ENCODE data around the gene TMEM97.
A peak's percentile ranks its signal among the peaks of the same experiment; 100 is the strongest.
"Not testable (repeated sequence)": the region's sequence is repeated elsewhere in the genome, so short reads cannot be mapped to it uniquely, and the experiment has no call there.

The TMEM97 gene

GRCh38 chr17:28318759-28319597 lies at the start of gene TMEM97:
TMEM97 (plus strand) TSS chr17:28319200; CDS start chr17:28319240, 40 bp downstream.
- Histone ChIP-seq H3K9ac (ENCODE audit: low read depth, low read length) (peak within 1 kb of the TSS; percentile 79), H3K36me3 (ENCODE audit: control insufficient read depth, insufficient read depth, low read length) (peaks cover 17% of the 10 kb centered on the region), H3K4me1 (ENCODE audit: control insufficient read depth, insufficient read depth, low read length) (peaks cover 28% of the 10 kb centered on the region), H3K4me3 (ENCODE audit: low read depth, low read length) (peak within 1 kb of the TSS; percentile 93), H3K27ac (ENCODE audit: low read depth, low read length) (peak within 1 kb of the TSS; percentile 82), H3K9me3 (ENCODE audit: control insufficient read depth, insufficient read depth, low read length) (no peaks in the 10 kb centered on the region), H3K27me3 (ENCODE audit: control insufficient read depth, insufficient read depth, low read length) (no peaks in the 10 kb centered on the region)

GRCh38 chr17:28270055-28270454 lies 48.9 kb upstream of the TMEM97 start:
- no peak overlapping the region for H3K27ac ChIP-seq (ENCODE audit: low read depth, low read length)
- H3K4me1 ChIP-seq (ENCODE audit: control insufficient read depth, insufficient read depth, low read length) = peaks cover 5% of the 10 kb centered on the region; the same call in 1 of the 2 replicates
- peaks cover 26% of the 10 kb centered on the region for H3K9me3 ChIP-seq (ENCODE audit: control insufficient read depth, insufficient read depth, low read length)
- no peak overlapping the region for H3K9ac ChIP-seq (ENCODE audit: low read depth, low read length)
- H3K36me3 ChIP-seq (ENCODE audit: control insufficient read depth, insufficient read depth, low read length) = no peaks in the 10 kb centered on the region
- no peaks in the 10 kb centered on the region for H3K27me3 ChIP-seq (ENCODE audit: control insufficient read depth, insufficient read depth, low read length)
- H3K4me3 ChIP-seq (ENCODE audit: low read depth, low read length) = no peak overlapping the region

GRCh38 chr17:28270926-28271325 lies 48.1 kb upstream of the TMEM97 start:
- H3K36me3 ChIP-seq (ENCODE audit: control insufficient read depth, insufficient read depth, low read length) = no peaks in the 10 kb centered on the region

GRCh38 chr17:28271431-28271830 lies 47.6 kb upstream of the TMEM97 start:
- Histone ChIP-seq H3K4me1 (ENCODE audit: control insufficient read depth, insufficient read depth, low read length) (peaks cover 11% of the 10 kb centered on the region; the same call in 1 of the 2 replicates), H3K27me3 (ENCODE audit: control insufficient read depth, insufficient read depth, low read length) (no peaks in the 10 kb centered on the region), H3K9ac (ENCODE audit: low read depth, low read length) (no peak overlapping the region), H3K27ac (ENCODE audit: low read depth, low read length) (no peak overlapping the region), H3K36me3 (ENCODE audit: control insufficient read depth, insufficient read depth, low read length) (no peaks in the 10 kb centered on the region), H3K4me3 (ENCODE audit: low read depth, low read length) (no peak overlapping the region), H3K9me3 (ENCODE audit: control insufficient read depth, insufficient read depth, low read length) (peaks cover 12% of the 10 kb centered on the region)

More at GRCh38 chr17:28270926-28271325, 48.1 kb upstream of the TMEM97 start:
- peaks cover 17% of the 10 kb centered on the region for H3K9me3 ChIP-seq (ENCODE audit: control insufficient read depth, insufficient read depth, low read length)
- H3K9ac ChIP-seq (ENCODE audit: low read depth, low read length) = no peak overlapping the region
- no peaks in the 10 kb centered on the region for H3K27me3 ChIP-seq (ENCODE audit: control insufficient read depth, insufficient read depth, low read length)
- peaks cover 11% of the 10 kb centered on the region; the same call in 1 of the 2 replicates for H3K4me1 ChIP-seq (ENCODE audit: control insufficient read depth, insufficient read depth, low read length)
- H3K27ac ChIP-seq (ENCODE audit: low read depth, low read length) = no peak overlapping the region
- no peak overlapping the region for H3K4me3 ChIP-seq (ENCODE audit: low read depth, low read length)

GRCh38 chr17:28272166-28272565 lies 46.8 kb upstream of the TMEM97 start:
- no peaks in the 10 kb centered on the region for H3K36me3 ChIP-seq (ENCODE audit: control insufficient read depth, insufficient read depth, low read length)
- H3K9ac ChIP-seq (ENCODE audit: low read depth, low read length) = no peak overlapping the region
- H3K27ac ChIP-seq (ENCODE audit: low read depth, low read length) = no peak overlapping the region
- peaks cover 5% of the 10 kb centered on the region for H3K9me3 ChIP-seq (ENCODE audit: control insufficient read depth, insufficient read depth, low read length)
- peaks cover 11% of the 10 kb centered on the region; the same call in 1 of the 2 replicates for H3K4me1 ChIP-seq (ENCODE audit: control insufficient read depth, insufficient read depth, low read length)
- no peaks in the 10 kb centered on the region for H3K27me3 ChIP-seq (ENCODE audit: control insufficient read depth, insufficient read depth, low read length)
- H3K4me3 ChIP-seq (ENCODE audit: low read depth, low read length) = no peak overlapping the region

GRCh38 chr17:28273341-28273740 lies 45.7 kb upstream of the TMEM97 start:
- H3K9me3 ChIP-seq (ENCODE audit: control insufficient read depth, insufficient read depth, low read length); H3K4me3 ChIP-seq (ENCODE audit: low read depth, low read length); H3K27me3 ChIP-seq (ENCODE audit: control insufficient read depth, insufficient read depth, low read length); H3K9ac ChIP-seq (ENCODE audit: low read depth, low read length); H3K27ac ChIP-seq (ENCODE audit: low read depth, low read length); H3K36me3 ChIP-seq (ENCODE audit: control insufficient read depth, insufficient read depth, low read length): not testable (repeated sequence)
- H3K4me1 ChIP-seq (ENCODE audit: control insufficient read depth, insufficient read depth, low read length) = peaks cover 11% of the 10 kb centered on the region; the same call in 1 of the 2 replicates

- Histone ChIP-seq H3K27ac (ENCODE audit: low read depth, low read length) (no peak overlapping the region), H3K27me3 (ENCODE audit: control insufficient read depth, insufficient read depth, low read length) (no peaks in the 10 kb centered on the region)
Measured at GRCh38 chr17:28274591-28275265, 44.3 kb upstream of the TMEM97 start.

GRCh38 chr17:28276011-28276410 lies 43.0 kb upstream of the TMEM97 start:
- no peaks in the 10 kb centered on the region for H3K27me3 ChIP-seq (ENCODE audit: control insufficient read depth, insufficient read depth, low read length)
- no peaks in the 10 kb centered on the region for H3K9me3 ChIP-seq (ENCODE audit: control insufficient read depth, insufficient read depth, low read length)
- H3K4me3 ChIP-seq (ENCODE audit: low read depth, low read length) = no peak overlapping the region
- no peaks in the 10 kb centered on the region for H3K36me3 ChIP-seq (ENCODE audit: control insufficient read depth, insufficient read depth, low read length)
- no peak overlapping the region for H3K27ac ChIP-seq (ENCODE audit: low read depth, low read length)
- H3K9ac ChIP-seq (ENCODE audit: low read depth, low read length) = no peak overlapping the region
- H3K4me1 ChIP-seq (ENCODE audit: control insufficient read depth, insufficient read depth, low read length) = peaks cover 11% of the 10 kb centered on the region; the same call in 1 of the 2 replicates

More at GRCh38 chr17:28274591-28275265, 44.3 kb upstream of the TMEM97 start:
- H3K36me3 ChIP-seq (ENCODE audit: control insufficient read depth, insufficient read depth, low read length) = no peaks in the 10 kb centered on the region
- no peak overlapping the region for H3K9ac ChIP-seq (ENCODE audit: low read depth, low read length)
- peaks cover 11% of the 10 kb centered on the region; the same call in 1 of the 2 replicates for H3K4me1 ChIP-seq (ENCODE audit: control insufficient read depth, insufficient read depth, low read length)
- H3K4me3 ChIP-seq (ENCODE audit: low read depth, low read length) = no peak overlapping the region
- H3K9me3 ChIP-seq (ENCODE audit: control insufficient read depth, insufficient read depth, low read length) = no peaks in the 10 kb centered on the region

- Histone ChIP-seq H3K27ac (ENCODE audit: low read depth, low read length) (no peak overlapping the region), H3K36me3 (ENCODE audit: control insufficient read depth, insufficient read depth, low read length) (no peaks in the 10 kb centered on the region), H3K4me3 (ENCODE audit: low read depth, low read length) (no peak overlapping the region), H3K27me3 (ENCODE audit: control insufficient read depth, insufficient read depth, low read length) (no peaks in the 10 kb centered on the region), H3K4me1 (ENCODE audit: control insufficient read depth, insufficient read depth, low read length) (peaks cover 14% of the 10 kb centered on the region; the same call in 1 of the 2 replicates), H3K9me3 (ENCODE audit: control insufficient read depth, insufficient read depth, low read length) (no peaks in the 10 kb centered on the region), H3K9ac (ENCODE audit: low read depth, low read length) (no peak overlapping the region)
Measured at GRCh38 chr17:28279411-28279810, 39.6 kb upstream of the TMEM97 start.

- Histone ChIP-seq H3K4me3 (ENCODE audit: low read depth, low read length) (no peak overlapping the region), H3K27me3 (ENCODE audit: control insufficient read depth, insufficient read depth, low read length) (no peaks in the 10 kb centered on the region), H3K4me1 (ENCODE audit: control insufficient read depth, insufficient read depth, low read length) (peaks cover 7% of the 10 kb centered on the region; the same call in 1 of the 2 replicates), H3K9me3 (ENCODE audit: control insufficient read depth, insufficient read depth, low read length) (no peaks in the 10 kb centered on the region), H3K36me3 (ENCODE audit: control insufficient read depth, insufficient read depth, low read length) (no peaks in the 10 kb centered on the region), H3K9ac (ENCODE audit: low read depth, low read length) (no peak overlapping the region), H3K27ac (ENCODE audit: low read depth, low read length) (no peak overlapping the region)
Measured at GRCh38 chr17:28280826-28281225, 38.2 kb upstream of the TMEM97 start.

GRCh38 chr17:28282596-28282995 lies 36.4 kb upstream of the TMEM97 start:
- H3K4me1 ChIP-seq (ENCODE audit: control insufficient read depth, insufficient read depth, low read length) = peaks cover 7% of the 10 kb centered on the region; the same call in 1 of the 2 replicates
- H3K27me3 ChIP-seq (ENCODE audit: control insufficient read depth, insufficient read depth, low read length) = no peaks in the 10 kb centered on the region
- no peak overlapping the region for H3K9ac ChIP-seq (ENCODE audit: low read depth, low read length)
- H3K4me3 ChIP-seq (ENCODE audit: low read depth, low read length) = no peak overlapping the region
- no peaks in the 10 kb centered on the region for H3K36me3 ChIP-seq (ENCODE audit: control insufficient read depth, insufficient read depth, low read length)
- no peaks in the 10 kb centered on the region for H3K9me3 ChIP-seq (ENCODE audit: control insufficient read depth, insufficient read depth, low read length)
- H3K27ac ChIP-seq (ENCODE audit: low read depth, low read length) = no peak overlapping the region

Measured in HUES48 (cell line).